Vagina (tissue), 2 donors: ENCODE results near the gene GABBR2. TPM values are rescaled to one million over a fixed set of nuclear protein-coding genes. Genes with fewer than 3 reads are reported as not detected.

ENCODE experiments used
- DNase-seq, 2 donors: peaks; one replicate each; pipeline ENCODE4 v3.0.0-alpha.2; 2017; ENCODE audit errors: extremely low spot score in 2 of 2
- H3K27ac ChIP-seq: fragments of 200-600 bp; sonication (generic); one replicate; pipeline ENCODE4 v1.5.1; 2019
- H3K27me3 ChIP-seq: fragments of 200-600 bp; sonication (generic); one replicate; pipeline ENCODE4 v1.5.1; 2019
- H3K36me3 ChIP-seq, 2 donors: fragments of 200-600 bp; sonication (generic); one replicate each; pipeline ENCODE4 v1.5.1; 2017 to 2019
- H3K4me1 ChIP-seq: fragments of 200-600 bp; sonication (generic); one replicate; pipeline ENCODE4 v1.5.1; 2019
- H3K4me3 ChIP-seq, 2 donors: fragments of 200-600 bp; sonication (generic); 1 replicate in 1 of 2; 2 replicates in 1 of 2; pipeline ENCODE4 v1.5.1; 2016 to 2019
- H3K9me3 ChIP-seq: fragments of 200-600 bp; sonication (generic); one replicate; pipeline ENCODE4 v1.5.1; 2019
- CTCF ChIP-seq, 3 experiments: fragments of 450-650 bp in 2 of 3; fragments of 200-600 bp in 1 of 3; sonication (generic) in 1 of 3; IDR thresholded peaks; one replicate each; pipeline ENCODE4 v1.5.1; 2017 to 2019; ENCODE audit warnings: antibody characterized with exemption in 3 of 3, mild to moderate bottlenecking in 2 of 3, moderate library complexity in 2 of 3
- POLR2A ChIP-seq, 2 donors: fragments of 450-650 bp; IDR thresholded peaks; one replicate each; pipeline ENCODE4 v1.6.1; 2017; ENCODE audit warnings: antibody characterized with exemption in 2 of 2, mild to moderate bottlenecking in 2 of 2, moderate library complexity in 2 of 2
- POLR2AphosphoS5 ChIP-seq, 2 donors: sonication (generic); formaldehyde crosslinking; IDR thresholded peaks; one replicate each; pipeline ENCODE4 v1.9.0; 2017; ENCODE audit warnings: antibody characterized with exemption in 2 of 2, mild to moderate bottlenecking in 2 of 2, low read depth in 1 of 2; ENCODE audit not compliant: insufficient read depth in 1 of 2
- intact Hi-C: fragments of 100-400 bp; cut with DNase I; formaldehyde crosslinking; loops from one replicate; pipeline ENCODE4 v1.15.1; 2023
- total RNA-seq: library from RNA; depleted of rRNA; stranded (reverse); fragments of >200 nt; gene quantifications from one replicate; pipeline ENCODE4 v1.2.3, GENCODE V29; 2016

The GABBR2 gene
- total RNA-seq, 1 donor from 2014 or later: not detected

- no peaks in the 10 kb centered on the region for H3K36me3 ChIP-seq
- H3K27me3 ChIP-seq: no peaks in the 10 kb centered on the region
- H3K4me3 ChIP-seq: no peak overlapping the region
- TF ChIP-seq POLR2AphosphoS5 (IDR thresholded peaks at IDR 0.05; ENCODE audit: insufficient read depth in 1 of 2, low read depth in 1 of 2) (no peak), CTCF (IDR thresholded peaks at IDR 0.05) (no peak), POLR2A (IDR thresholded peaks at IDR 0.05) (no peak)
- no peak for DNase-seq
- intact Hi-C loops: no loop called here
- H3K9me3 ChIP-seq: no peaks in the 10 kb centered on the region
- no peak overlapping the region for H3K27ac ChIP-seq
- H3K4me1 ChIP-seq: no peaks in the 10 kb centered on the region
Observed at GRCh38 chr9:98726735-98727134, 18.0 kb upstream of the GABBR2 start.

- no peaks in the 10 kb centered on the region for H3K36me3 ChIP-seq
- no peak overlapping the region for H3K27ac ChIP-seq
- no peaks in the 10 kb centered on the region for H3K9me3 ChIP-seq
- no peaks in the 10 kb centered on the region for H3K4me1 ChIP-seq
- TF ChIP-seq POLR2A (IDR thresholded peaks at IDR 0.05) (no peak), POLR2AphosphoS5 (IDR thresholded peaks at IDR 0.05; ENCODE audit: insufficient read depth in 1 of 2, low read depth in 1 of 2) (no peak), CTCF (IDR thresholded peaks at IDR 0.05) (no peak)
- H3K4me3 ChIP-seq: no peak overlapping the region
- intact Hi-C loops: no loop called here
- H3K27me3 ChIP-seq: no peaks in the 10 kb centered on the region
- no peak for DNase-seq
Observed at GRCh38 chr9:98724810-98725530, 16.2 kb upstream of the GABBR2 start.

- Histone ChIP-seq H3K36me3 (no peaks in the 10 kb centered on the region), H3K27me3 (no peaks in the 10 kb centered on the region), H3K9me3 (no peaks in the 10 kb centered on the region), H3K4me1 (no peaks in the 10 kb centered on the region), H3K4me3 (no peak overlapping the region), H3K27ac (no peak overlapping the region)
- intact Hi-C loops: no loop called here
- TF ChIP-seq CTCF (IDR thresholded peaks at IDR 0.05) (no peak), POLR2AphosphoS5 (IDR thresholded peaks at IDR 0.05; ENCODE audit: insufficient read depth in 1 of 2, low read depth in 1 of 2) (no peak), POLR2A (IDR thresholded peaks at IDR 0.05) (no peak)
- no peak for DNase-seq
Observed at GRCh38 chr9:98721643-98722042, 12.9 kb upstream of the GABBR2 start.

- no peaks in the 10 kb centered on the region for H3K4me1 ChIP-seq
- intact Hi-C loops: no loop called here
- no peak for DNase-seq
- TF ChIP-seq CTCF (IDR thresholded peaks at IDR 0.05) (no peak), POLR2AphosphoS5 (IDR thresholded peaks at IDR 0.05; ENCODE audit: insufficient read depth in 1 of 2, low read depth in 1 of 2) (no peak), POLR2A (IDR thresholded peaks at IDR 0.05) (no peak)
- no peaks in the 10 kb centered on the region for H3K27me3 ChIP-seq
- no peak overlapping the region for H3K27ac ChIP-seq
- H3K4me3 ChIP-seq: no peak overlapping the region
- no peaks in the 10 kb centered on the region for H3K36me3 ChIP-seq
- H3K9me3 ChIP-seq: no peaks in the 10 kb centered on the region
Observed at GRCh38 chr9:98720402-98720801, 11.7 kb upstream of the GABBR2 start.

- TF ChIP-seq CTCF (IDR thresholded peaks at IDR 0.05) (no peak), POLR2A (IDR thresholded peaks at IDR 0.05) (no peak), POLR2AphosphoS5 (IDR thresholded peaks at IDR 0.05; ENCODE audit: insufficient read depth in 1 of 2, low read depth in 1 of 2) (no peak)
Observed at GRCh38 chr9:98719055-98719454, 10.3 kb upstream of the GABBR2 start.

More at GRCh38 chr9:98719055-98719454, 10.3 kb upstream of the GABBR2 start:
- intact Hi-C loops: no loop called here
- H3K4me3 ChIP-seq: no peak overlapping the region
- H3K9me3 ChIP-seq: no peaks in the 10 kb centered on the region
- no peak overlapping the region for H3K27ac ChIP-seq
- H3K36me3 ChIP-seq: no peaks in the 10 kb centered on the region
- H3K4me1 ChIP-seq: no peaks in the 10 kb centered on the region
- DNase-seq: no peak
- H3K27me3 ChIP-seq: no peaks in the 10 kb centered on the region
